HG02970 (cell line): Measurements from ENCODE around the gene SLC35D1.
A peak's percentile ranks its signal among the peaks of the same experiment; 100 is the strongest.
"Not testable (repeated sequence)": the region's sequence is repeated elsewhere in the genome, so short reads cannot be mapped to it uniquely, and the experiment has no call there.

Experiments used
- ATAC-seq: cut with Tn5 transposase; IDR thresholded peaks from one replicate; pipeline ENCODE4 v1.9.1; 2021; ENCODE audit warnings: mild to moderate bottlenecking, moderate library complexity, moderate number of reproducible peaks; ENCODE audit not compliant: unreplicated experiment, low FRiP score

The SLC35D1 gene

GRCh38 chr1:67053785-67054772 is at the start of gene SLC35D1:
SLC35D1 (minus strand) TSS chr1:67054148; CDS start chr1:67054013, 135 bp downstream.
- ATAC-seq = peak; percentile 79

DNA sequence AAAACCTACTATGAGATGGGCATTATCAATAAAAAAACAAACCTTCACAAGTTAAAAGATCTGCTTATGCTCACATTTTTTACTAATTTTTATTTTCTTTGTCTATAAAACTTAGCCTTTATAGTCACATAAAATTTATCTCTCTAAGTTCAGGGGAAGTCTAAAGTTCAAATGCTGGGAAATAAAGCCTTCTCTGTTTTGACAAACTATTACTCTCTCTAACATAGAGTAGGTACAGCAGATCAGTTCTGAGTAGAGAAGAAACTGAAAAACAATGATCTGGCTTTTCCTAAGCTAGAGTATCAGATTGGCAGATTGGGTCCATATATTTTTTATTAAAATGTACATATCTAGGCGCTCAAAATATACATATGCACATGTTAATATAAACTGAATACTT is 49.6 kb upstream of the SLC35D1 start:
- no peak for ATAC-seq

DNA sequence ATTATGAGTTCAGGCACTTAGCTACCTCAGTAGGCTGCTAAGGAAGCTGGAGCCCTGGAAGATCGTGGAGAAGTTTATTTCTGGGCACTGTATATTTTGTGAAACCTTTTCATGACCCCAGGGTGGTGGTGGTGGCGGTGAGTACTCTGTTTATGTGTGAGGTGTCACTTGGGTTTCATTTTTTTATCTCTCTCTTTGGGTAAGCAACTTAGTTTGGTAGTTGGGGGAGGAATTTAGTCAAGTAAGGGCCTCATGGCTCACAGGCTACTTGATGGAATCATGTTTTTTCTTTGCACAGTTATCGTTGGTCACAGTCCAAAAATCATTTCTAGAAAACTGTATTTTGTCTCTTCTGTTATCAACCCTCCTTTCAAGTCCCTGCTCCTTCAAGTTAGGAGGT is 46.9 kb upstream of the SLC35D1 start:
- no peak for ATAC-seq

DNA sequence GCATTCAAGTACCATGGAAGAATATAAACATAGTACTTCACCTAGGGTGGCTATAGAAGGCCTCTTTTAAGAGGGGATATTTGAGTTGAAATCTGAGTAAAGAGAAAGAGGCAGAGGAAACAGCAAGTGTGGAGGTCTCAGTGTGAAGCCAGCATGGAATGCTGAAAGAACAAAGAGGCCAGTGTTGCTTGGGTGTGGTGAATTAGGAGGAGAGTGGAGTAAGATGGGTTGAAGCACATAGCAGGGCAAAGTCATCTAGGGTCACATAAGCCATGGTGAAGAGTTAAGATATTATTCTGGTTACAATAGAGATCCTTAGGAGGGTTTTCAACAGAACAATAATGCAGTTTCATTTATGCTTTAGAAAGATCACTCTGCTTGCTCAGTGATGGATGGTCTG is 43.4 kb upstream of the SLC35D1 start:
- no peak for ATAC-seq

- no peak for ATAC-seq
Observed at GRCh38 chr1:67094191-67094590, 40.2 kb upstream of the SLC35D1 start.

DNA sequence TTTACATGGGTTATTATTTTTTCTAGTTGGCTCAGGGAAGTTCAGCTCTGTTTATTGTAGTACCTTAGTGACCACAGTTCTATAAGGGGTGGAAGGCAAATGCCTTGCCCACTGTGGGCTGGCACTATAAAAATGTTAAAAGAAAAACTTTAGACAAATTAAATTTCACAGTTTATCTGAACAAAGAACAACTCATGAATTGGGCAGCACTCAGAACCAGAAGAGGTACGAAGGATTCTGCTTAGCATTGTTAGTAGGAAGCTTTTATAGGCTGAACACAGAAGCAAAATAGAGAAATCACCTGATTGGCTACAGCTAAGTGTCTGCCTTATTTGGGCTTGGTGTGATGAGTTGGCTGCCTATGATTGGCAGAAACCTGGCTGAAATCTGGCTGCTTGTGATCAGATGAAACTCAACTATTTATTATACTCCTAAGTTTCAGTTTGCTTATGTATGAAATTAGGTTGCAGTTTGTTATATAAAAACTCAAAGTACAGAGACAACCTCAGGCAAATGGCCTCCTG is 35.8 kb upstream of the SLC35D1 start:
- ATAC-seq = no peak

DNA sequence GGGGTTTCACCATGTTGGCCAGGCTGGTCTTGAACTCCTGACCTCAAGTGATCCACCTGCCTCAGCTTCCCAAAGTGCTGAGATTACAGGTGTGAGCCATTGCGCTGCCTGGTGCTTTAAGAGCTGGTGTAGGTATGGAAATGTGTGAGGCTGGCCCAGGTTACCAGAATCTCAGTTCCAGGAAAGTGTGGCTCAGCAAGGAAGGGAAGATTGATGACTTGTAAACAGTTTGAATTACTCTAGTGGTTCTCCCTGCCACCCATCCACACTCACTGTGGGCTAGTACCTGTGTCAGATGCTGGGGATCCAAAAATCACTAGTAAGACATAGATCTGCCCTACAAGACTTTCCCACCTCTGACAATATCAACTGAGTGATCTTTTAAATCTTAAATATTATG is 34.5 kb upstream of the SLC35D1 start:
- no peak for ATAC-seq

DNA sequence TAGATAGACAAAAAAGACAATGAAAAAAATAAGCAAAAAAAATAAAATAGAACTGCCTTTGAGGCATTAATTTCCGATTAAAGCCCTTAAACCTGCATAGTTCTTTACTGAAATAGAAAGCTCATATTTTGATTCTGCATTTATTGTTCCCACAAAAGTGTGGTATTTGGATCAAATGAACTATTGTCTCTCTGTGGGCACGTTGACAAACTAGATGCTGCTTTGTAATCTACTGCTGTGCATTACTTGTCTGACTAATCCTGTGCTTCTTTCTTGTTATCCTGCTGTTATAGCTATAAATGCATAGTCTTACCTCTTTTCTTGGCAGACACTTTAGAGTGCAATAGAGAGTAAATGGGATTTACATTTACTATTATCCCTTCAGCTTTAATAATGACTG is 31.4 kb upstream of the SLC35D1 start:
- no peak for ATAC-seq

DNA sequence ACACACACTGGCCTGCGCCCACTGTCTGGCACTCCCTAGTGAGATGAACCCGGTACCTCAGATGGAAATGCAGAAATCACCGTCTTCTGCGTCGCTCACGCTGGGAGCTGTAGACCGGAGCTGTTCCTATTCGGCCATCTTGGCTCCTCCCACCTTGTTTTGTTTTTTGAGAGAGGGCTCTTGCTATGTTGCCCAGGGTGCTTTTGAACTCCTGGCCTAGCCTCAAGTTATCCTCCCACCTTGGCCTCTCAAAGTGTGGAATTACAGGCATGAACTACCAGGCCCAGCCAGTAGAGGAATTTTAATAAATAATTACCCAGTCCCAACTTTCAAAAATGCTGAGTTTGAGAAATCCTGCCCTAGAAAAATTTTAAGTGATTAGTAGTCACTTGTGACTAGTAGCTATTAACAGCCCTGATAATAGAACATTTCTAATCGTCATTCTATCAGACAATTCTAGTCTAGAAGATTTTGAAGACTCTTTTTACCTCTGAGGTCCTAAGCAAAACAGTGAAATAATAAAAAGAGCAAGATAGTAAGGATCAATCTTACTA is 30.9 kb upstream of the SLC35D1 start:
- no peak for ATAC-seq

- ATAC-seq = no peak
Observed at GRCh38 chr1:67078291-67078690, 24.3 kb upstream of the SLC35D1 start.

DNA sequence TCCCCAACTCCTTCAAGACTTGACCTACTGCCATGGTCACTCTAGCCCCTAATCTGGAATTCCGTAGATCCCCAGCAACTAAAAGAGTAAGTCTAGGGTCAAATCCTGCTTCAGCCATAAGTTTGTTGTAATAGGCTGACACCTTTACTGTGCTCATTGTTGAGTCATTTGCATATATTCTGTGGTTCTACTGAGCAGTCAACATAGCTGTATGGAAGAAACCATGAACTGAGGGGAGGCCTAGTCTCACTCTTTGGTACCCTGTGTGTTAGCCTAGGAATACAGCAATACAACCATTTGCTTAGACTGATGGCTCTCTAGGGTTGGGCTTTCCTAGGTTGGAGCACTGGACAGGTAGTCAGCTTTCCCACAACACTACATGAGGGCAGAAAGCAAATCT is 23.6 kb upstream of the SLC35D1 start:
- ATAC-seq = no peak

DNA sequence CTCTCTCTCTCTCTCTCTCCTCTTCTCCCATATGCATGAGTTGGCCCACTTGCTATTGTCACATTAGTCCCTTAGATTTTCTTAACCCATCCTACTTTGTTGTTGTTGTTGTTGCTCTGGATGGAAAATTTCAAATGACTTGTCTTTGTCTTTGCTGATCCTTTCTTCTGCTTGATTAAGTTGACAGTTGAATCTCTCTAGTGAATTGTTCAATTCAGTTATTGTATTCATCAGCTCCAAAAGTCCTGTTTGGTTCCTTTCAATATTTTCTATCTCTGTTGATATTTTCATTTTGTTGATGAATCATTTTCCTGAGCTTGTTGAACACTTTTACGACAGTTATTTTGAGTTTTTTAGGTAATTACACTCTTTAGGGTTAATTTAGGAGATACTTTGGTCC is 18.8 kb upstream of the SLC35D1 start:
- no peak for ATAC-seq

DNA sequence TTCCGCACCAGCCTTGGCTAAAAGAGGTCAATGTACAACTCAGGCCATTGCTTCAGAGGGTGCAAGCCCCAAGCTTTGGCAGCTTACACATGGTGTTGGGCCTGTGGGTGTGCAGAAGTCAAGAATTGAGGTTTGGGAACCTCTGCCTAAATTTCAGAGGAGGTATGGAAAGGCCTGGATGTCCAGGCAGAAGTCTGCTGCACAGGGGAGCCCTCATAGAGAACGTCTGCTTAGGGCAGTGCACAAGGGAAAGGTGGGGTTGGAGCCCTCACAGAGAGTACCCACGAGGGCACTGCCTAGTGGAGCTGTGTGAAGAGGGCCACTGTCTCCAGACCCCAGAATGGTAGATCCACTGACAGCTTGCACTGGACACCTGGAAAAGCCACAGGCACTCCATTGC is 13.7 kb upstream of the SLC35D1 start:
- ATAC-seq = not testable (repeated sequence)

- no peak for ATAC-seq
Observed at GRCh38 chr1:67062412-67062811, 8.5 kb upstream of the SLC35D1 start.

- no peak for ATAC-seq
Observed at GRCh38 chr1:67061266-67061665, 7.3 kb upstream of the SLC35D1 start.

DNA sequence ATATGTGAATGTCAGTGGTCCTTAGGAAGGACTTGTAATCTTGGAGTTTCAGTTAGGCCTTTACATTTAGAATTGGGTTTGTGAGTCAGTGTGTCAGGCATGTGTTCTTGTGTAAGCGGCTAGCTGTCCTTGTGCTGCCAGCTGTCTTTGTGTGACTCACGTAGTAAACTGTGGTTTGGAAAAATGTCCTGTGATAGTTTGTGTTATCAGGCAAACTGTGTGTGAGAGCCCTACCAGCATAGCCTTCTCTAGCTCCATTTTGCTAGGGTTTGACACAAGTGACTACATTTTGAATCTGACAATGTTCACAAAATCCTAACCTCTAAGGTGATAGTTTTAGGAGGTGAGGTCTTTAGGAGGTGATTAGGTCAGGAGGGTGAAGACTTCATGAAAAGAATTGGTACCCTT is 6.9 kb upstream of the SLC35D1 start:
- no peak for ATAC-seq

GRCh38 chr1:67059346-67059745 is 5.4 kb upstream of the SLC35D1 start:
- ATAC-seq = no peak

- no peak for ATAC-seq
Observed at GRCh38 chr1:67058761-67059160, 4.8 kb upstream of the SLC35D1 start.

- no peak for ATAC-seq
Observed at GRCh38 chr1:67058242-67058641, 4.3 kb upstream of the SLC35D1 start.

DNA sequence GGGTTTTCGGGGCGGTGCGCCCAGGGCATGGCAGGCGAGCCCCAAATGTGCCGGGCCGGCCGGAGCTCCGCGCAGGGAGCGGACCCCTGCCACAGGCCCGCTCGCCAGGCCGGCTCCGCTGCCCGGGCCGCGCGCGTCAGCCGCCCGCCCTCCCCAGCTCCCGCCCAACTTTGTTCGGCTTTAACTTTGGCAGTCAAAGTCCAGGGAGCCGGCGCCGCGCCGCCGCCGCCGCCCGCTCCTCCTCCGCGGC is 488 bp downstream of the SLC35D1 start:
- peak; percentile 18 for ATAC-seq

DNA sequence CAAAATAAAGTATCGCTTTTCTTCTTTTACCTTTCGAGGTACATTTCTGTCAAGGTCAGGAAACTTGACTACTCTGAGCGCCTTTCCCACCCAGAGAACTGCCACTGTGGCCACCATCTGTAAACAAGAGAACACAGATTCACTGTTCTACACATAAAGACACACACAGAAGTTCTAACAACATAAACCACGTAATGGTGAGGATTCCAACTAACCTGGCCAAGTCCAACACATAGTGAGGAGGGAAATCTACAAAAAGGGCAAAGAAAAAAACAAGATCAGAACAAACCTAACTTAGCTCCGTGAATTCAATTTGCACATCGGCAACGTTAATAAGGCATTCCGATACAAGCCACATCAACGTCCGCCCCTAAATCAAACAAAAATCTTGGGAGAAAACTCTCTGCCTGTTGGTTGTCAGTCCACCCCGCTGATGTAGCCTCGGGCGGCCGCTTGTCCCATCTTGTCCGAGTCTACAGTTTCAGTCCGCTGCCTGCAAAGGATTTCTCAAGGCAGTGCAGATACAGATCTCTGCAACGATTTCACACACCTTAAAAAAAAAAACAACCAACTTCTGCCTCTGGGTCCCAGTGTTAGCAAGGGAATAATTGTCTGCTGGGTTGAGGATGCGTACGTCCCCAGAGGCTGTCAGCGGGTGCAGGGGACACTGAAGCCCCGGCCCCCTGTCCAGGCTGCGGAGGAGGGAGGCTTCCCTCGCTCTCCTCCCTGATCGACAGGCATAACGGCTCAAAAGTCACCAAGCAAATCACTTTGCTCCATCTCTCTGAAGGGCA is 1.0 kb downstream of the SLC35D1 start:
- peak; percentile 11 for ATAC-seq
